Adipocyte (in vitro differentiated cells): ENCODE measurements around the gene C20orf202.
"Not testable (repeated sequence)": the region's sequence is repeated elsewhere in the genome, so short reads cannot be mapped to it uniquely, and the experiment has no call there.

Source experiments
- DNase-seq: peaks from one replicate; pipeline ENCODE4 v3.0.0-alpha.2; 2015; ENCODE audit warnings: low read depth
- H3K27me3 ChIP-seq: replicated peaks from 2 replicates; pipeline ENCODE4 v1.7.0; 2013; ENCODE audit warnings: mild to moderate bottlenecking, low read length, moderate library complexity; ENCODE audit not compliant: control insufficient read depth, insufficient read depth
- H3K36me3 ChIP-seq: 2 replicates; pipeline ENCODE4 v1.7.0; 2013; ENCODE audit warnings: low read length, mild to moderate bottlenecking, moderate library complexity; ENCODE audit not compliant: control insufficient read depth, insufficient read depth, severe bottlenecking
- H3K4me1 ChIP-seq: 2 replicates; pipeline ENCODE4 v1.7.0; 2013; ENCODE audit warnings: mild to moderate bottlenecking, low read length, moderate library complexity; ENCODE audit not compliant: control insufficient read depth, insufficient read depth
- H3K4me3 ChIP-seq: 2 replicates; pipeline ENCODE4 v1.7.0; 2013; ENCODE audit warnings: mild to moderate bottlenecking, low read length, moderate library complexity
- H3K9ac ChIP-seq: 2 replicates; pipeline ENCODE4 v1.7.0; 2013; ENCODE audit warnings: mild to moderate bottlenecking, low read length, moderate library complexity
- H3K9me3 ChIP-seq: 2 replicates; pipeline ENCODE4 v1.7.0; 2013; ENCODE audit warnings: mild to moderate bottlenecking, low read length, moderate library complexity; ENCODE audit not compliant: control insufficient read depth

C20orf202 gene

DNA sequence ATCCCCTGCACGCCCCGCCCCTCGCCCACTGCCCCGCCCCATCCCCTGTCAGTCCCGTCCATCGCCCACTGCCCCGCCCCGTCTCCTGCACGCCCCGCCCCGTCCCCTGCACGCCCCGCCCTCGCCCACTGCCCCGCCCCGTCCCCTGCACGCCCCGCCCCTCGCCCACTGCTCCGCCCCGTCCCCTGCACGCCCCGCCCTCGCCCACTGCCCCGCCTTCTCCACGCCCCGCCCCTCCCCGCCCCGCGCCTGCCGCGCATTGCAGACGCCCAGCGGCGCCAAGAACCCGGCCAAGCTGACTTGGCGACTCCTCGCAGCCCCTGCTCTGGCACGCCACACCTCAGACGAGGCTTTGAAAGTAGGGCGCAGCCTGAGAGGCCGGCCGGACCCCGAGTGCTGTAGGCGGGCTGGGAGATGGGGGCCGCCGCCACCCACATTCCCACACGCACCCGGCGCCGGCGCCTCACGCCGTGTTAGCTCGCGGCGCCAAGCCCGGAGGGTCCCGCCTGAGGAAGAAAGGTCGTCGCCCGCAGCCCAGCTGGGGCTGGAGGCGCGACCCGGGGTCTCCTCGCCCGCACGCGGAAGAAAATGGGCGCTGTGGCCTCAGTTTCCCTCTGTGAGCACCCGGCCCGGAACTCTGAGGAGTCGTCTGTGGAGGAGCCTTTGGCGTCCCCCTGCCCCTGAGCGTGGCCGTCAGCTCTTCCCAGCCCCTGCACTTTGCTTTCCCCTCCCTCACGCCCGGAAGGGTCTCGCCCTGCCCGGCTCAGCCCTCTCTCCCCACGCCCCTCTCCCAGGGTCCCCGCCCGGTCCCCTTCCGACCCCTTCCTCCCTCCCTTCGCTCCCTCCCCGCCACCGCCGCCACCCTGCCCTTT, 22.8 kb downstream of the C20orf202 start, which contains the start of gene RAD21L1:
TSS of gene RAD21L1 (plus strand) at position 262 of the 872 bp plus-strand sequence. CDS start 2,410 bp downstream, outside the sequence.
- DNase-seq, result peak; percentile 92
- Histone ChIP-seq H3K36me3 (no peaks in the 10 kb centered on the region), H3K4me1 (peaks cover 5% of the 10 kb centered on the region), H3K9me3 (no peaks in the 10 kb centered on the region), H3K9ac (peak within 1 kb of the TSS; percentile 74), H3K4me3 (peak within 1 kb of the TSS; percentile 83), H3K27me3 (peaks cover 7% of the 10 kb centered on the region)

DNA sequence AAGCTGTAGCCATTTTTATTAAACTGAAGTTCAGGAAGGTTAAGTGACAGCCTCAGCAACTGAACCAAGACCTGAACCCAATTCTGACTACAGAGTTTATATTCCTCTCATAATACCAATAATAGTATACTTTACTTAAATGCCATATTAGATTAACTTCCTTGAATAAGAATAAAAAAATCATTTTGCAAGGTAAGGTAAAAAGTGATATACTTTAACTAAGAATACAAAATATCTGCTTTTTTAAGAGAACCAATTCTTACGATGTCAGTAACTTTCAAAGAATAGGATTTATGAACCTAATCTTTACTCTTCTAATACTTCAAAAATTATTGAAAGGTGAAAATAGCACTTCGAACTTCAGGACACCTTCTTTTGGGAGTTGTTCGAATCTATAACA, 26.3 kb downstream of the C20orf202 start:
- no peaks in the 10 kb centered on the region for H3K36me3 ChIP-seq
- peaks cover 10% of the 10 kb centered on the region for H3K27me3 ChIP-seq
- DNase-seq, result no peak
- H3K9me3 ChIP-seq, result no peaks in the 10 kb centered on the region
- no peak overlapping the region for H3K4me3 ChIP-seq
- peaks cover 5% of the 10 kb centered on the region for H3K4me1 ChIP-seq
- H3K9ac ChIP-seq, result no peak overlapping the region

DNA sequence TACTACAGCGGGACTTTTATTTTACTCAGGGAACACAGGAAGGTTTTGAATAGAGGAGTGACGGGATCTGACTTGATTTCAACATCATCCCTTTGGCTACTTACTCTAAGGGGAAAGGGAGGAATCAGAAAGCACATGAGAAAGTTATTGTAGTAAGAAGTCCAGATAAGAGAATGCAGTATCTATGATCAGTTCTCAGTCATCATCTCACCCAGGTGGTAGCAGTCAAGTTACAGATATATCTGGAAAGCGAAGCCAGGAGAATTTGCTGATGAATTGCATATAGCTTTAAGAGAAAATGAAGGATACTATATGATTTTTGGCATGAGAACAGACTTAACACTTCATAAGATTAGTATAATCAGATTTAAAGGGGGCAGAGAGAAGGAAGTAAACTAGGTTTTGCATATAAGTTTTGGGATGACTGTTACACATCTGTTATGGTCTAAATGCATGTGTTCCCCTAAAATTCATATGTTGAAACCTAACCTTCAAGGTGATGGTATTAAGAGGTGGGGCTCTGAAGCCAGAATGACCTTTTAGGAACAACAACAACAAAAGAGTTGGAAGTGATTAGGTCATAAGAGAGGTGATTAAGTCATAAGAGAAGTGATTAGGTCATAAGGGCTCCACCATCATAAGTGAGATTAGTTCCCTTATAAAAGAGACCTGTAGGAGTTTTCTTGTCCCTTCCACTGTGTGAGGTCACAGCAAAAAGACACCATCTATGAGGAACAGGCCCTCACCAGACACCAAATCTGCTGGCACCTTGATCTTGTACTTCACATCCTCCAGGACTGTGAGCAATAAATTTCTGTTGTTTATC, 29.2 kb downstream of the C20orf202 start:
- Histone ChIP-seq H3K27me3 (peaks cover 4% of the 10 kb centered on the region), H3K9ac (no peak overlapping the region), H3K36me3 (no peaks in the 10 kb centered on the region), H3K4me3 (no peak overlapping the region), H3K4me1 (no peaks in the 10 kb centered on the region), H3K9me3 (no peaks in the 10 kb centered on the region)
- DNase-seq, result no peak

DNA sequence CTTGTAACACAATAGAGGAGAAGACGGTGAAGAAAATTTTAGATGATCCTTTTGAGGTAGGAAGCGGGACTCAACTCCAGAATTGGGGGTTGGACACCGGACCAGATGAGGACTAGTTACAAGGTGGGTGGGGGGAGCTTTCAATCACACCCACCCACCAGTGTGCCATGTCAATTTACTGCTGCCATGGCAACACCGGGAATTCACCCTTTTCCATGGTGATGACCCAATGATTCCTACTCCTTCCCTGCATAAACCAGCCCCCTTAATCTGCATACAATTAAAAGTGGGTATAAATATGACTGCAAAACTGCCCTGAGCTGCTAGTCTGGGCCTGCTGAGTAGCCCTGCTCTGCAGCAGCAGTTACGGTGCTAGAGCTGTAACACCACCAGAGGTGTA, 37.3 kb downstream of the C20orf202 start:
- no peak overlapping the region for H3K9ac ChIP-seq
- no peak overlapping the region for H3K4me3 ChIP-seq
- no peaks in the 10 kb centered on the region for H3K4me1 ChIP-seq

DNA sequence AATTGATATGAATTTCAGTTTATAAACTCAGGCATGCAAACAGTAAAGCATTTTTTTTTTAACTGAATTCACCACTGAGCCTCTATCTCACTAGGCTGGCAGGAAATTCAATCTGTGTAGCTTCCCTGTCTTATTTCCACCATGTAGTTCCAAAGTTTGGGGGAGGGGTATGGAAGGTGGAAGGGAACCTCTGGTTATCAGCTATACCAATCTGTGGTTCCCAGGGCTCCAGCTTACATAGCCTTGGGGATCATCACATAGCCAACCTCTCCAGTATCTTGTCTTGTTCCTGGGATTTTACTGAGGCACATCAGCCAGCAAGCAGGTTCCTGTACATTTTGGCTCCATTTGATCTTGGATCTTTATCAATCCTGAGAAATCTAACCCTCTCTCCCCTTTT, 38.2 kb downstream of the C20orf202 start:
- Histone ChIP-seq H3K4me3 (no peak overlapping the region), H3K9me3 (no peaks in the 10 kb centered on the region), H3K27me3 (no peaks in the 10 kb centered on the region), H3K4me1 (no peaks in the 10 kb centered on the region), H3K9ac (no peak overlapping the region), H3K36me3 (no peaks in the 10 kb centered on the region)
- no peak for DNase-seq

More for the DNA sequence above, 37.3 kb downstream of the C20orf202 start:
- H3K9me3 ChIP-seq, result no peaks in the 10 kb centered on the region
- no peaks in the 10 kb centered on the region for H3K36me3 ChIP-seq
- no peak for DNase-seq
- no peaks in the 10 kb centered on the region for H3K27me3 ChIP-seq

DNA sequence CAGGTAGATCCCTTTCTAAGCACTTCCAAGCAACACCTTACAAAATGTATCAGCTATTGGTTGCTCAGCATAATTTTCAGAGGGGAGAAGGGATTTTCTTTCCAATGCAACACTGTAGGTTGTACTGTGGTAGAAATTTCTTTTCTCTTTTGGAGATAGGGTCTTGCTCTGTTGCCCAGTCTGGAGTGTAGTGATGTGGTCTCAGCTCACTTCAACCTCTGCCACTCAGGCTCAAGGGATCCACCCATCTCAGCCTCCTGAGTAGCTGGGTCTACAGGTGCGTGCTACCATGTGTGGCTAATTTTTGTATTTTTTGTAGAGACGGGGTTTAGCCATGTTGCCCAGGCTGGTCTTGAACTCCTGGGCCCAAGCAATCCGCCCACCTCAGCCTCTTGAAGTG, 38.8 kb downstream of the C20orf202 start:
- Histone ChIP-seq H3K36me3 (no peaks in the 10 kb centered on the region), H3K9ac (no peak overlapping the region), H3K27me3 (no peaks in the 10 kb centered on the region), H3K4me1 (no peaks in the 10 kb centered on the region), H3K4me3 (no peak overlapping the region), H3K9me3 (no peaks in the 10 kb centered on the region)
- no peak for DNase-seq

DNA sequence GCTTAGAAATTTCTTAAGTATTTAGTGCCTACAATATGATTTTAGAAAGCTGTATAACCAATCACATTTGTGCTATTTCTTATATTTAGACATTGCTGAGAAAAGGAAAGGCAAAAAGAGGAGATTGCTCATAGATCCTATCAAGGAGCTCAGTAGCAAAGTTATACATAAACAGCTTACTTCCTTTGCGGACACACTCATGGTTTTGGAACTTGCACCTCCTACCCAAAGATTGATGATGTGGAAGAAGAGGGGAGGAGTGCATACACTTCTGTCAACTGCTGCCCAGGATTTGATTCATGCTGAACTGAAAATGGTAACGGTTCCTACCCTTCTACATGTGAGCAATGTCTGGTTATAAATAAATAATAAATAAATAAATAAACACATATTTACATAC, 39.3 kb downstream of the C20orf202 start:
- no peaks in the 10 kb centered on the region for H3K36me3 ChIP-seq
- DNase-seq, result peak; percentile 65
- H3K9me3 ChIP-seq, result no peaks in the 10 kb centered on the region
- H3K4me3 ChIP-seq, result no peak overlapping the region
- no peaks in the 10 kb centered on the region for H3K4me1 ChIP-seq
- H3K9ac ChIP-seq, result no peak overlapping the region
- no peaks in the 10 kb centered on the region for H3K27me3 ChIP-seq

DNA sequence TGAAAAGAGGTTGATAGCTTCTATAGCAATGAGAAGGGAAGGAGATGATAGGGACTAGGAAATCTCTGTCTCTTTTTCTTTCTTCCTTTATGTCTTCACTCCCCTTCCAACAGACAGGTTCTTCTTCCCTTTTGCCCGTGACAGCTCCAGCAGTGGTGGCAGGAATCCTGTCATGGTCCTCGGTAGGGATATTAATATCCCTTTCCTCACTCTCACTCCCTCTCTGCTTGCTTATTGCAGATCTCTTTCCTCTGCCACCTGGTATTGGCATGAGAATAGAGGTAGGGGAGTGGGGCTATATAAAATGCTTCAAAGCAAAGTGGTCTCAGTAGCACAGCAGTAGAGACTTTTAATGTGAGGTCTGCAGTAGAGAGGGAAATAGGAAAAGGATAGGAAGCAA, 42.3 kb downstream of the C20orf202 start:
- Histone ChIP-seq H3K4me1 (no peaks in the 10 kb centered on the region), H3K4me3 (no peak overlapping the region), H3K27me3 (no peaks in the 10 kb centered on the region), H3K9me3 (no peaks in the 10 kb centered on the region), H3K9ac (no peak overlapping the region), H3K36me3 (no peaks in the 10 kb centered on the region)
- no peak for DNase-seq

DNA sequence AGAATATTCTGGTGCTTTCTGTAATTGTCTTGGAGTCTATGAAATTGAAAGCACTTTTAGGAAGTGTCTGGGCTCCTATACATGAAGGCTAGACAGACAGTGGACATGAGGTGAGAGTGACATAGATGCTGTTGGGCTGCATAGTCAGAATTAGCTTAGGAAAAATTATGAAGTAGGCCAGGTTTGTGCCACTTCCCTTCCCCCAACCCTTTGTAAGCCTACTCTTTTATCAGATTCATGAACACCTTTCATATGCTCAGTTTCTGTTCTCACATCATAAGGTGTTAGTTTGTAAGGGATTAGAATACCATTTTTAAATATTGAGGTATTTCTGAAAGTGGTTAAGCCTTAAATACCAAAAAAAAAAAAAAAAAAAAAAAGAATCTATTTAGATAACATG, 44.4 kb downstream of the C20orf202 start:
- Histone ChIP-seq H3K27me3 (peaks cover 8% of the 10 kb centered on the region), H3K36me3 (no peaks in the 10 kb centered on the region), H3K4me3 (no peak overlapping the region)

DNA sequence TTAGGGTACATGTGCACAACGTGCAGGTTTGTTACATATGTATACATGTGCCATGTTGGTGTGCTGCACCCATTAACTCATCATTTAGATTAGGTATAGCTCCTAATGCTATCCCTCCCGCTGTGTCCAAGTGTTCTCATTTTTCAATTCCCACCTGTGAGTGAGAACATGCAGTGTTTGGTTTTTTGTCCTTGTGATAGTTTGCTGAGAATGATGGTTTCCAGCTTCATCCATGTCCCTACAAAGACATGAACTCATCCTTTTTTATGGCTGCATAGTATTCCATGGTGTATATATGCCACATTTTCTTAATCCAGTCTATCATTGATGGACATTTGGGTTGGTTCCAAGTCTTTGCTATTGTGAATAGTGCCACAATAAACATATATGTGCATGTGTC, 47.0 kb downstream of the C20orf202 start:
- H3K36me3 ChIP-seq, H3K9ac ChIP-seq, H3K4me3 ChIP-seq, H3K9me3 ChIP-seq, DNase-seq, H3K4me1 ChIP-seq: not testable (repeated sequence)
- peaks cover 11% of the 10 kb centered on the region for H3K27me3 ChIP-seq

More for the DNA sequence above, 44.4 kb downstream of the C20orf202 start:
- H3K9ac ChIP-seq, result no peak overlapping the region
- no peak for DNase-seq
- H3K4me1 ChIP-seq, result no peaks in the 10 kb centered on the region
- H3K9me3 ChIP-seq, result no peaks in the 10 kb centered on the region

DNA sequence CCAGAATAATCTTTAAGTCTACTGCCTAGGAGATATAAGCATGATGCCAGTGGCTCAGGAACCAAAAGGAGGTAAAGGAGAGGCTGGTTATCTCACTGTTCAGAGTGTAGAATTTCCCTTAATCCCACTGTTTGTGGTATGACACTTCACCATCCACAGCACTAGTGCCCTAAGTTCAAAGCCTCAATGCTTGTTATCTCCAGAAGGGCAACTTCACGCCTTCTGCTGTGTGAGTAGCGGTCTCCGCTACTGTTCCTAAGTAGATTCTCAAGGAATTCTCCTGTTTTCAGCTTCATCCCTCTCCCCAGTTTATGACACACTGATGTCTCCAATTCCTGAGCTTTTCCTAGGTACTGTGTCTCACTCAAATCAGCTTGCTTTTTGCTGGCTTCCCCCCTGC, 49.2 kb downstream of the C20orf202 start:
- no peaks in the 10 kb centered on the region for H3K9me3 ChIP-seq
- no peak for DNase-seq
- H3K4me3 ChIP-seq, result no peak overlapping the region
- no peak overlapping the region for H3K9ac ChIP-seq
- no peaks in the 10 kb centered on the region for H3K36me3 ChIP-seq
- no peaks in the 10 kb centered on the region for H3K4me1 ChIP-seq
- H3K27me3 ChIP-seq, result peaks cover 11% of the 10 kb centered on the region
